Gastrocnemius medialis (tissue), 4 donors: ENCODE results near the gene PLSCR1. TPM values are rescaled to one million over a fixed set of nuclear protein-coding genes. Genes with fewer than 3 reads are reported as not detected.

ENCODE experiments used
- ATAC-seq, 2 donors: fragments of 150-250 bp; one replicate each; pipeline ENCODE4 v1.9.1; 2016
- DNase-seq, 2 donors: peaks; one replicate each; pipeline ENCODE4 v3.0.0-alpha.2; 2019
- H3K27ac ChIP-seq, 4 donors: fragments of 200-600 bp; sonication (generic); 1 replicate in 1 of 4; 2 replicates in 3 of 4; pipeline ENCODE4 v1.5.1; 2016 to 2018; ENCODE audit warnings: mild to moderate bottlenecking in 2 of 4, moderate library complexity in 1 of 4
- H3K27me3 ChIP-seq, 3 donors: fragments of 200-600 bp; sonication (generic) in 2 of 3; 1 replicate in 1 of 3; 2 replicates in 2 of 3; pipeline versions ENCODE4 v1.5.1 to v1.6.0; 2016 to 2019; ENCODE audit warnings: mild to moderate bottlenecking in 1 of 3, moderate library complexity in 1 of 3
- H3K36me3 ChIP-seq, 2 donors: fragments of 200-600 bp; sonication (generic) in 1 of 2; one replicate each; pipeline ENCODE4 v1.5.1; 2017 to 2018
- H3K4me1 ChIP-seq, 2 donors: fragments of 200-600 bp; sonication (generic) in 1 of 2; one replicate each; pipeline ENCODE4 v1.5.1; 2016 to 2017; ENCODE audit warnings: mild to moderate bottlenecking in 2 of 2
- H3K4me3 ChIP-seq, 4 donors: fragments of 200-600 bp; sonication (generic) in 3 of 4; 1 replicate in 1 of 4; 2 replicates in 3 of 4; pipeline ENCODE4 v1.5.1; 2016 to 2019; ENCODE audit warnings: mild to moderate bottlenecking in 2 of 4
- H3K9me3 ChIP-seq, 3 donors: fragments of 200-600 bp; sonication (generic) in 2 of 3; 1 replicate in 1 of 3; 2 replicates in 2 of 3; pipeline ENCODE4 v1.5.1; 2016 to 2019
- CTCF ChIP-seq, 5 experiments: fragments of 450-650 bp in 3 of 5; fragments of 200-600 bp in 2 of 5; sonication (generic) in 2 of 5; IDR thresholded peaks in 4 of 5; conservative IDR thresholded peaks in 1 of 5; 1 replicate in 4 of 5; 2 replicates in 1 of 5; pipeline ENCODE4 v1.5.1; 2016 to 2019; ENCODE audit warnings: antibody characterized with exemption in 5 of 5, mild to moderate bottlenecking in 3 of 5, moderate library complexity in 3 of 5
- POLR2A ChIP-seq, 2 donors: fragments of 450-650 bp; IDR thresholded peaks; one replicate each; pipeline ENCODE4 v1.6.1; 2017; ENCODE audit warnings: antibody characterized with exemption in 2 of 2, mild to moderate bottlenecking in 2 of 2, moderate library complexity in 2 of 2
- in situ Hi-C, 4 donors: fragments of 200-750 bp; cut with MboI; loops; one replicate each; pipeline versions ENCODE4 v1.15.0 to v1.8.0; 2017; ENCODE audit warnings: low sequenced_read_pairs in 4 of 4
- intact Hi-C: fragments of 100-400 bp; cut with DNase I; formaldehyde crosslinking; loops from one replicate; pipeline ENCODE4 v1.15.1; 2023; ENCODE audit warnings: low total_unique reads
- total RNA-seq, 4 donors: library from RNA; depleted of rRNA; stranded (reverse); fragments of >200 nt; gene quantifications; one replicate each; pipeline versions ENCODE4 v1.1.0 to v1.2.3, GENCODE V29; 2016

The PLSCR1 gene
- total RNA-seq, 4 donors from 2014 or later, result 12.0 to 28.5 (median 18.2) TPM

- in situ Hi-C loops (no loop called here), intact Hi-C loops (no loop called here)
- DNase-seq (no peak), ATAC-seq (no peak)
- no peaks in the 10 kb centered on the region for H3K36me3 ChIP-seq
- no peak overlapping the region for H3K27ac ChIP-seq
- no peak overlapping the region for H3K4me3 ChIP-seq
- TF ChIP-seq POLR2A (IDR thresholded peaks at IDR 0.05) (no peak), CTCF (IDR thresholded peaks at IDR 0.05 in 4 of 5, conservative IDR thresholded peaks at IDR 0.05 in 1 of 5) (no peak)
- H3K9me3 ChIP-seq, result no peaks in the 10 kb centered on the region
- no peaks in the 10 kb centered on the region for H3K27me3 ChIP-seq
- H3K4me1 ChIP-seq, result no peaks in the 10 kb centered on the region
Observed at GRCh38 chr3:146517684-146518435, 26.5 kb downstream of the PLSCR1 start.

- H3K9me3 ChIP-seq, result no peaks in the 10 kb centered on the region
- H3K4me3 ChIP-seq, result no peak overlapping the region
- in situ Hi-C loops, result no loop called here
- H3K27me3 ChIP-seq, result no peaks in the 10 kb centered on the region
- TF ChIP-seq CTCF (IDR thresholded peaks at IDR 0.05 in 4 of 5, conservative IDR thresholded peaks at IDR 0.05 in 1 of 5) (no peak), POLR2A (IDR thresholded peaks at IDR 0.05) (no peak)
- ATAC-seq (no peak), DNase-seq (no peak)
- intact Hi-C loops, result no loop called here
- H3K4me1 ChIP-seq, result no peaks in the 10 kb centered on the region
- H3K36me3 ChIP-seq, result no peaks in the 10 kb centered on the region
- H3K27ac ChIP-seq, result no peak overlapping the region
Observed at GRCh38 chr3:146513386-146514051, 30.9 kb downstream of the PLSCR1 start.

GRCh38 chr3:146511402-146512134, 32.8 kb downstream of the PLSCR1 start:
- H3K27ac ChIP-seq, result no peak overlapping the region
- no peaks in the 10 kb centered on the region for H3K27me3 ChIP-seq
- H3K4me1 ChIP-seq, result peaks cover 0 to 4% of the 10 kb centered on the region in 2 donors
- H3K4me3 ChIP-seq, result no peak overlapping the region
- no peaks in the 10 kb centered on the region for H3K9me3 ChIP-seq
- DNase-seq (no peak), ATAC-seq (no peak)
- intact Hi-C loops, result no loop called here
- TF ChIP-seq CTCF (IDR thresholded peaks at IDR 0.05 in 4 of 5, conservative IDR thresholded peaks at IDR 0.05 in 1 of 5) (no peak), POLR2A (IDR thresholded peaks at IDR 0.05) (no peak)
- in situ Hi-C loops, result no loop called here
- H3K36me3 ChIP-seq, result no peaks in the 10 kb centered on the region

GRCh38 chr3:146507331-146508120, 36.9 kb downstream of the PLSCR1 start:
- peaks cover 0 to 7% of the 10 kb centered on the region in 2 donors for H3K4me1 ChIP-seq
- in situ Hi-C loops (no loop called here), intact Hi-C loops (no loop called here)
- H3K4me3 ChIP-seq, result no peak overlapping the region
- H3K36me3 ChIP-seq, result no peaks in the 10 kb centered on the region
- ATAC-seq, result no peak
- DNase-seq, result no peak
- no peak for TF ChIP-seq CTCF (IDR thresholded peaks at IDR 0.05 in 4 of 5, conservative IDR thresholded peaks at IDR 0.05 in 1 of 5)
- no peak for TF ChIP-seq POLR2A (IDR thresholded peaks at IDR 0.05)
- no peaks in the 10 kb centered on the region for H3K27me3 ChIP-seq
- no peaks in the 10 kb centered on the region for H3K9me3 ChIP-seq
- peak overlapping the region; percentile 43 to 63 (median 53) for H3K27ac ChIP-seq
